Upper lobe of right lung (tissue), 1 donor: Measurements from ENCODE around the gene ANKLE1. TPM values are rescaled to one million over a fixed set of nuclear protein-coding genes. Genes with fewer than 3 reads are reported as not detected.

Experiments
- ATAC-seq: fragments of 200-7000 bp; cut with Tn5 transposase; one replicate; pipeline ENCODE4 v1.9.1; 2020; ENCODE audit warnings: mild to moderate bottlenecking, moderate library complexity
- DNase-seq: peaks from one replicate; pipeline ENCODE4 v3.0.0-alpha.2; 2020
- H3K27ac ChIP-seq: fragments of 200-600 bp; one replicate; pipeline ENCODE4 v1.8.0; 2022
- H3K27me3 ChIP-seq: fragments of 200-600 bp; one replicate; pipeline ENCODE4 v1.8.0; 2022; ENCODE audit warnings: mild to moderate bottlenecking
- H3K36me3 ChIP-seq: fragments of 200-600 bp; one replicate; pipeline ENCODE4 v1.8.0; 2022
- H3K4me1 ChIP-seq: fragments of 200-600 bp; one replicate; pipeline ENCODE4 v1.8.0; 2022
- H3K4me3 ChIP-seq: fragments of 200-600 bp; one replicate; pipeline ENCODE4 v1.8.0; 2022; ENCODE audit warnings: mild to moderate bottlenecking
- H3K9me3 ChIP-seq: fragments of 200-600 bp; one replicate; pipeline ENCODE4 v1.8.0; 2022
- intact Hi-C: fragments of 100-400 bp; cut with DNase I; formaldehyde crosslinking; loops from one replicate; pipeline ENCODE4 v1.11.0; 2022
- total RNA-seq: library from RNA; stranded (reverse); fragmentation: NEBNext Ultra II Directional; extraction: Animal tissue kit (Norgen Biotek cat#: 25700); gene quantifications from one replicate; pipeline ENCODE4 v1.2.1, GENCODE V29; 2021
- TF ChIP-seq, protein P1 (sequence below): fragments of 200-600 bp; IDR thresholded peaks from one replicate; pipeline ENCODE4 v1.8.0; 2022; ENCODE audit warnings: antibody characterized with exemption
- donor health status: DM: no; HTN: yes; CAD: no; lungs with severe emphysema.

The ANKLE1 gene
- total RNA-seq, 1 donor from 2014 or later: 0.64 TPM

DNA sequence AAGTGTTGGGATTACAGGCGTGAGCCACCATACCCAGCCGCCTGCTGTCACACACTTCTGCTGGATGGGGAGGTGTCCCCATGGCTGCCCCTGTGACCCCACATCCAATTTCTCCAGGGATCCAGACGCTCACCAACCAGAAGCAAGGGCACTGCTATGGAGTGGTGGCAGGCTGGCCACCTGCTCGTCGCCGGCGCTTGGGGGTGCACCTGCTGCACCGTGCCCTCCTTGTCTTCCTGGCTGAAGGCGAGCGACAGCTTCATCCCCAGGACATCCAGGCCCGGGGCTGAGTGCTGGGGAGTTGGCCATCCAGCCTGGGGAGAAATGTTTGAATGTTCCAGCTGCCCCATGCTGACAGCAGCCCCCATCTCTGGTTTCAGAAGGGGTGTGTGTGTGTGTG lies 4.6 kb downstream of the ANKLE1 start:
- Histone ChIP-seq H3K4me1 (peaks cover 15% of the 10 kb centered on the region), H3K27me3 (peaks cover 12% of the 10 kb centered on the region), H3K36me3 (no peaks in the 10 kb centered on the region), H3K4me3 (no peak overlapping the region), H3K27ac (no peak overlapping the region), H3K9me3 (no peaks in the 10 kb centered on the region)
- DNase-seq: no peak
- intact Hi-C loops: no loop called here
- TF ChIP-seq, protein P1, sequence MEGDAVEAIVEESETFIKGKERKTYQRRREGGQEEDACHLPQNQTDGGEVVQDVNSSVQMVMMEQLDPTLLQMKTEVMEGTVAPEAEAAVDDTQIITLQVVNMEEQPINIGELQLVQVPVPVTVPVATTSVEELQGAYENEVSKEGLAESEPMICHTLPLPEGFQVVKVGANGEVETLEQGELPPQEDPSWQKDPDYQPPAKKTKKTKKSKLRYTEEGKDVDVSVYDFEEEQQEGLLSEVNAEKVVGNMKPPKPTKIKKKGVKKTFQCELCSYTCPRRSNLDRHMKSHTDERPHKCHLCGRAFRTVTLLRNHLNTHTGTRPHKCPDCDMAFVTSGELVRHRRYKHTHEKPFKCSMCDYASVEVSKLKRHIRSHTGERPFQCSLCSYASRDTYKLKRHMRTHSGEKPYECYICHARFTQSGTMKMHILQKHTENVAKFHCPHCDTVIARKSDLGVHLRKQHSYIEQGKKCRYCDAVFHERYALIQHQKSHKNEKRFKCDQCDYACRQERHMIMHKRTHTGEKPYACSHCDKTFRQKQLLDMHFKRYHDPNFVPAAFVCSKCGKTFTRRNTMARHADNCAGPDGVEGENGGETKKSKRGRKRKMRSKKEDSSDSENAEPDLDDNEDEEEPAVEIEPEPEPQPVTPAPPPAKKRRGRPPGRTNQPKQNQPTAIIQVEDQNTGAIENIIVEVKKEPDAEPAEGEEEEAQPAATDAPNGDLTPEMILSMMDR: no peak
- no peak for ATAC-seq

DNA sequence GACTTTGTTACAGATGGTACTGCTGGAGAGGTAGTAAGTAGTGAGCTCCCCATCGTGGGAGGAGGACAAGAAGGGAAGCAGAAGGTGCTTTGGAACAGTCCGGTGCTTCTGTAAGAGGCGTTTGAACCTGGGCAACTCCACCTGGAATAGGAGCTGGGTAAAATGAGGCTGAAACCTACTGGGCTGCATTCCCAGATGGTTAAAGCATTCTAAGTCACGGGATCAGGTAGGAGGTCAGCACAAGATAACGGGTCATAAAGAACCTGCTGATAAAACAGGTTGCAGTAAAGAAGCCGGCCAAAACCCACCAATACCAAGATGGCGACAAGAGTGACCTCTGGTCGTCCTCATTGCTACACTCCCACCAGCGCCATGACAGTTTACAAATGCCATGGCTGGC lies 5.1 kb downstream of the ANKLE1 start:
- intact Hi-C loops: no loop called here
- H3K27ac ChIP-seq: no peak overlapping the region
- no peaks in the 10 kb centered on the region for H3K36me3 ChIP-seq
- H3K4me3 ChIP-seq: no peak overlapping the region
- no peaks in the 10 kb centered on the region for H3K9me3 ChIP-seq
- peaks cover 11% of the 10 kb centered on the region for H3K4me1 ChIP-seq
- H3K27me3 ChIP-seq: peaks cover 7% of the 10 kb centered on the region
- no peak for DNase-seq
- TF ChIP-seq, protein P1: no peak
- ATAC-seq: no peak

DNA sequence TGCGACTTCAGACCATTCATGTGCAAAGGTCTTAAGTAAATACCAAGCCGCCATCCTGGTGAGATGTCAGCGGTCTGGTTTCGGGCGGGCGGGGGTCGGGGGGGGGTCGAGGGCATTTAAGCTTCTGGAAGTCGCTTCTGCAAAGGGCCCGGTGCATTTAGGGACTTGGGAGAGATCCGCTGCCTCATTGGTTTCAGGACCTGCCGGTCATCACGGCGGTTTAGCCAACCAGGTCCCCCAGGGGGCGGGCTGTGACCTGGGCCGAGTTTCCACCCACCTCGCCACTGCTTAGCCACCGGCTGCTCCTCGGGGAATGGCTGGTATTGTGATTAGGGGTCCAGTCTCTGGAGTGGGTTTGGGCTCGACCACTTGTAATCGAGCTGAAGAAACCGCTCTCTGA lies 7.8 kb downstream of the ANKLE1 start:
- intact Hi-C loops: no loop called here
- H3K27ac ChIP-seq: no peak overlapping the region
- no peaks in the 10 kb centered on the region for H3K9me3 ChIP-seq
- DNase-seq (peak; percentile 79), ATAC-seq (peak; percentile 28)
- peaks cover 8% of the 10 kb centered on the region for H3K4me1 ChIP-seq
- H3K27me3 ChIP-seq: no peaks in the 10 kb centered on the region
- TF ChIP-seq, protein P1: no peak
- no peaks in the 10 kb centered on the region for H3K36me3 ChIP-seq
- H3K4me3 ChIP-seq: no peak overlapping the region

DNA sequence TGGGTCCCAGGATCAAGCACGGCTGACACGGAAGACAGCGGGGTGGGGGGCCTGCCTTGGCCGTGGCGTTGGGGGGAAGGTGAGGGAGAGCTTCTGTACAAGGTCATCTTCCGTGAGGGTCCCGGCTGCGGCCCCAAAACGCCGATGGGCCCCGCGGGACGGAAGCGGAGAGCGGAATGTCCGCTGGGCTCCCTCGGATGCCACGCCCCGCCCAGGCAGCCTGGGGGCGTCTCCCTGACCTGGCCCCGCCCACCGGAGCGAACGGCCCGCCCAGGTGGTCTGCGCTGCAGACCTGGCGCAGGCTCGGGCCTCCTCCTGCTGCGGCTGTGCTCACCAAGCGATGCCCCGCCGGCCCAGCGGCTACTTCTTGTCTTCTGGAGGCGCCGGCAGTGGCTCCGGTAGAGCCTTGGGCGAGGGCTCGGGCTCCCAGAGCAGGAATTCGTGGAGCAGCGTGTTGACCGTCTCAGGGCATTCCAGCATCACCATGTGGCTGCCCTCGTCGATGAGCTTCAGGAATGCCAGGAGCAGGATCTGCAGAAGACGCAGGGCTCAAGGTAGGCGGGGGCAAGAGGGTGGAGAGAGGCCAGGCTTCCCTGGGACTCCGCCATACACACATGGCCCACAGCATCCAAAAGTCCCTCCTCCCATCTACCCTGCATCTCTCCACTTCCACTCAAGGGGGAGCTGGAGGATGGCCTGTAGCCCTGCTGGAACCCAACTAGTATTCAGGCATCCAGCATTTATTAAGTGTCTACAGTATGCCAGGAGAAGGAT lies 10.8 kb downstream of the ANKLE1 start:
- DNase-seq (peak; percentile 81), ATAC-seq (peak; percentile 94)
- H3K4me1 ChIP-seq: peaks cover 8% of the 10 kb centered on the region
- H3K27me3 ChIP-seq: no peaks in the 10 kb centered on the region
- H3K9me3 ChIP-seq: no peaks in the 10 kb centered on the region
- peak overlapping the region; percentile 59 for H3K4me3 ChIP-seq
- TF ChIP-seq, protein P1: peak; percentile 76
- peak overlapping the region; percentile 40 for H3K27ac ChIP-seq
- H3K36me3 ChIP-seq: no peaks in the 10 kb centered on the region
- intact Hi-C loops: no loop called here

DNA sequence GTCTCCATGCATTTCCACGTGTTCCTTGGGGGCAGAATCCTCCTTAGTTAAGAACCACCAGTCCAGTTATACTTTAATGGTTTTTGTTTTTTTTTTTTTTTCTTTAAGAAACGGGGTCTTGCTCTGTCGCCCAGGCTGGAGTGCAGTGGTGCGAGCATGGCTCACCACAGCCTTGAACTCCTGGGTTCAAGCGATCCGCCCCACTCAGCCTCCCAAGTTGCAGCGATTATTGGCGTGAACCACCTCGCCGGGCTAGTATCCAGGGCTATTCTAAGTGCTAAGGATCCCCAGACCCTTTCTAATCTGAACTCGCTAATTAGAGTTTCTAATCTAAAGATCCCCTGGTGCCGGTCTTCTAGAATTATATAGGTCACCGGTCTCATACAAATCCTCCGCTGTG lies 11.9 kb downstream of the ANKLE1 start:
- TF ChIP-seq, protein P1: no peak
- no peaks in the 10 kb centered on the region for H3K9me3 ChIP-seq
- no peak overlapping the region for H3K4me3 ChIP-seq
- H3K27me3 ChIP-seq: no peaks in the 10 kb centered on the region
- H3K27ac ChIP-seq: no peak overlapping the region
- H3K36me3 ChIP-seq: no peaks in the 10 kb centered on the region
- intact Hi-C loops: no loop called here
- peaks cover 8% of the 10 kb centered on the region for H3K4me1 ChIP-seq
- no peak for DNase-seq
- ATAC-seq: no peak
